PFSK-1 (cell line): ENCODE data around the gene RAB39A.

Source experiments
- POLR2AphosphoS5 ChIP-seq: IDR thresholded peaks from 2 replicates; pipeline ENCODE4 v1.6.1; 2012; ENCODE audit warnings: low read depth, mild to moderate bottlenecking, control low read depth, low read length, moderate library complexity
- SIN3A ChIP-seq: IDR thresholded peaks from 2 replicates; pipeline ENCODE4 v1.6.1; 2012; ENCODE audit warnings: mild to moderate bottlenecking, low read length, moderate library complexity, borderline replicate concordance; ENCODE audit not compliant: insufficient read depth
- TAF1 ChIP-seq: IDR thresholded peaks from 2 replicates; pipeline ENCODE4 v1.6.1; 2012; ENCODE audit warnings: low read length, control low read depth, borderline replicate concordance; ENCODE audit not compliant: insufficient read depth
- TF ChIP-seq, protein P1 (sequence below), 2 experiments: IDR thresholded peaks; 2 replicates each; pipeline versions ENCODE4 v1.6.1 to v1.8.0; 2011 to 2012; ENCODE audit warnings: low read depth in 2 of 2, low read length in 2 of 2, control low read depth in 1 of 2, inconsistent platforms in 1 of 2, mild to moderate bottlenecking in 1 of 2, moderate library complexity in 1 of 2; ENCODE audit not compliant: insufficient read depth in 1 of 2

DNA sequence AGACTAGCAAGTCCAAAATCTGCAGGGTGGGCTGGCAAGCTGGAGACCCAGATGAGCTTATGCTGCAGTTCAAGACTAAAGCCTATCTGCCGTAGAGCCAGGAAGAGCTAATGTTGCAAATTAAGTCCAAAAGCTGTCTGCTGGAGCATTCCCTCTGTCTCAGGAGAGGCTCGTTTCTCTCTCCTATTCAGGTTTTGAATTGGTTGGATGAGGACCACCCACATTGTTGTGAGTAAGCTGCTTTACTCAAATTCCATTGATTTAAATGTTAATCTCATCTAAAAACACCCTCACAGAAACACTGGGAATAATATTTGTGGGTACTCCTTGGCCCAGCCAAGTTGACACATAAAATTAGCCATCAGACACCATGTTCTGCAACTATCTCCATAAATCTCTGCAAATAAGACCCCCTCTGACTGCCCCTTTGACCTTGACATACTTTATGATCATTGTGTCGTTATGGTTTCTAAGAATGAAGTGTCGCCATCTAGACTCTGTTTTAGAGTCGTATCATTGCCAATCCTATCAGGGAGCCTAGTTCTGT, 63.7 kb downstream of the RAB39A start:
- TF ChIP-seq TAF1 (no peak), POLR2AphosphoS5 (no peak), SIN3A (no peak)
- TF ChIP-seq, protein P1, sequence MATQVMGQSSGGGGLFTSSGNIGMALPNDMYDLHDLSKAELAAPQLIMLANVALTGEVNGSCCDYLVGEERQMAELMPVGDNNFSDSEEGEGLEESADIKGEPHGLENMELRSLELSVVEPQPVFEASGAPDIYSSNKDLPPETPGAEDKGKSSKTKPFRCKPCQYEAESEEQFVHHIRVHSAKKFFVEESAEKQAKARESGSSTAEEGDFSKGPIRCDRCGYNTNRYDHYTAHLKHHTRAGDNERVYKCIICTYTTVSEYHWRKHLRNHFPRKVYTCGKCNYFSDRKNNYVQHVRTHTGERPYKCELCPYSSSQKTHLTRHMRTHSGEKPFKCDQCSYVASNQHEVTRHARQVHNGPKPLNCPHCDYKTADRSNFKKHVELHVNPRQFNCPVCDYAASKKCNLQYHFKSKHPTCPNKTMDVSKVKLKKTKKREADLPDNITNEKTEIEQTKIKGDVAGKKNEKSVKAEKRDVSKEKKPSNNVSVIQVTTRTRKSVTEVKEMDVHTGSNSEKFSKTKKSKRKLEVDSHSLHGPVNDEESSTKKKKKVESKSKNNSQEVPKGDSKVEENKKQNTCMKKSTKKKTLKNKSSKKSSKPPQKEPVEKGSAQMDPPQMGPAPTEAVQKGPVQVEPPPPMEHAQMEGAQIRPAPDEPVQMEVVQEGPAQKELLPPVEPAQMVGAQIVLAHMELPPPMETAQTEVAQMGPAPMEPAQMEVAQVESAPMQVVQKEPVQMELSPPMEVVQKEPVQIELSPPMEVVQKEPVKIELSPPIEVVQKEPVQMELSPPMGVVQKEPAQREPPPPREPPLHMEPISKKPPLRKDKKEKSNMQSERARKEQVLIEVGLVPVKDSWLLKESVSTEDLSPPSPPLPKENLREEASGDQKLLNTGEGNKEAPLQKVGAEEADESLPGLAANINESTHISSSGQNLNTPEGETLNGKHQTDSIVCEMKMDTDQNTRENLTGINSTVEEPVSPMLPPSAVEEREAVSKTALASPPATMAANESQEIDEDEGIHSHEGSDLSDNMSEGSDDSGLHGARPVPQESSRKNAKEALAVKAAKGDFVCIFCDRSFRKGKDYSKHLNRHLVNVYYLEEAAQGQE (IDR thresholded peaks at IDR 0.05; ENCODE audit: insufficient read depth in 1 of 2, low read depth in 2 of 2, low read length in 2 of 2), result no peak
